Omental fat pad (tissue), 4 donors: ENCODE results near the gene POLR1D. TPM values are rescaled to one million over a fixed set of nuclear protein-coding genes. Genes with fewer than 3 reads are reported as not detected.

Source experiments
- ATAC-seq: fragments of 150-250 bp; one replicate; pipeline ENCODE4 v1.9.1; 2016; ENCODE audit warnings: mild to moderate bottlenecking, moderate library complexity; ENCODE audit not compliant: low FRiP score
- DNase-seq: peaks from one replicate; pipeline ENCODE4 v3.0.0-alpha.2; 2019; ENCODE audit warnings: low spot score
- CTCF ChIP-seq, 3 donors: fragments of 450-650 bp; IDR thresholded peaks; one replicate each; pipeline ENCODE4 v1.5.1; 2016 to 2017; ENCODE audit warnings: antibody characterized with exemption in 3 of 3, mild to moderate bottlenecking in 3 of 3, moderate library complexity in 2 of 3
- total RNA-seq, 4 donors: library from RNA; depleted of rRNA; stranded (reverse); fragments of >200 nt; gene quantifications; one replicate each; pipeline ENCODE4 v1.1.0, GENCODE V29; 2016

Gene POLR1D
- total RNA-seq, 4 donors from 2014 or later: 69.0 to 110 (median 75.5) TPM

- no peak for DNase-seq
- no peak for ATAC-seq
- no peak for TF ChIP-seq CTCF (IDR thresholded peaks at IDR 0.05)
These were observed 37.6 kb downstream of the POLR1D start for GRCh38 chr13:27659145-27659865.

GRCh38 chr13:27660511-27660910 lies 38.8 kb downstream of the POLR1D start:
- DNase-seq (no peak), ATAC-seq (no peak)
- TF ChIP-seq CTCF (IDR thresholded peaks at IDR 0.05): no peak

- DNase-seq (no peak), ATAC-seq (no peak)
- no peak for TF ChIP-seq CTCF (IDR thresholded peaks at IDR 0.05)
These were observed 39.3 kb downstream of the POLR1D start for GRCh38 chr13:27661017-27661416.

- no peak for TF ChIP-seq CTCF (IDR thresholded peaks at IDR 0.05)
- DNase-seq: no peak
- ATAC-seq: no peak
These were observed 41.2 kb downstream of the POLR1D start for GRCh38 chr13:27662738-27663470.

GRCh38 chr13:27663947-27664346 lies 42.3 kb downstream of the POLR1D start:
- DNase-seq (no peak), ATAC-seq (no peak)
- no peak for TF ChIP-seq CTCF (IDR thresholded peaks at IDR 0.05)

- DNase-seq: no peak
- no peak for ATAC-seq
- TF ChIP-seq CTCF (IDR thresholded peaks at IDR 0.05): no peak
These were observed 43.6 kb downstream of the POLR1D start for GRCh38 chr13:27665333-27665732.

GRCh38 chr13:27665761-27666160 lies 44.1 kb downstream of the POLR1D start:
- ATAC-seq (no peak), DNase-seq (no peak)
- TF ChIP-seq CTCF (IDR thresholded peaks at IDR 0.05): no peak
